ENCODE data around the gene DDA1.
A peak's percentile ranks its signal among the peaks of the same experiment; 100 is the strongest.
"Not testable (repeated sequence)": the region's sequence is repeated elsewhere in the genome, so short reads cannot be mapped to it uniquely, and the experiment has no call there.

DDA1 gene

GRCh38 chr19:17346109-17346671 lies 36.8 kb downstream of the DDA1 start:
- DNase-seq (ENCODE audit: low read depth in 2 of 2) = peak; percentile 54 to 62

- DNase-seq (ENCODE audit: low read depth in 2 of 2) = no peak
Observed at GRCh38 chr19:17347361-17347760, 38.0 kb downstream of the DDA1 start.

- DNase-seq (ENCODE audit: low read depth in 2 of 2) = no peak
Observed at GRCh38 chr19:17347877-17348276, 38.5 kb downstream of the DDA1 start.

GRCh38 chr19:17348700-17349099 lies 39.3 kb downstream of the DDA1 start:
- no peak for DNase-seq (ENCODE audit: low read depth in 2 of 2)

- no peak for DNase-seq (ENCODE audit: low read depth in 2 of 2)
Observed at GRCh38 chr19:17351815-17352435, 42.6 kb downstream of the DDA1 start.

- no peak for DNase-seq (ENCODE audit: low read depth in 2 of 2)
Observed at GRCh38 chr19:17352608-17353280, 43.4 kb downstream of the DDA1 start.

- DNase-seq (ENCODE audit: low read depth in 2 of 2) = no peak
Observed at GRCh38 chr19:17353386-17353785, 44.0 kb downstream of the DDA1 start.

GRCh38 chr19:17357078-17357666 lies 47.8 kb downstream of the DDA1 start:
- no peak for DNase-seq (ENCODE audit: low read depth in 2 of 2)

GRCh38 chr19:17357724-17358123 lies 48.4 kb downstream of the DDA1 start:
- no peak for DNase-seq (ENCODE audit: low read depth in 2 of 2)

GRCh38 chr19:17358395-17358794 lies 49.0 kb downstream of the DDA1 start:
- DNase-seq (ENCODE audit: low read depth in 2 of 2) = no peak

GRCh38 chr19:17359905-17360800 lies 50.8 kb downstream of the DDA1 start:
- no peak for DNase-seq (ENCODE audit: low read depth in 2 of 2)

GRCh38 chr19:17363852-17364605 lies 54.7 kb downstream of the DDA1 start:
- DNase-seq (ENCODE audit: low read depth in 2 of 2) = not testable (repeated sequence)

GRCh38 chr19:17365361-17365760 lies 56.0 kb downstream of the DDA1 start:
- DNase-seq (ENCODE audit: low read depth in 2 of 2) = no peak

- DNase-seq (ENCODE audit: low read depth in 2 of 2) = no peak
Observed at GRCh38 chr19:17370026-17370587, 60.7 kb downstream of the DDA1 start.
